ENCODE data around the gene BMF. TPM values are rescaled to one million over a fixed set of nuclear protein-coding genes. Genes with fewer than 3 reads are reported as not detected.

BMF gene
- total RNA-seq, 2 donors from 2014 or later: 8.8 to 19.0 TPM

- peak overlapping the region; percentile 55 to 62 for H3K27ac ChIP-seq
- peak; percentile 83 for DNase-seq (ENCODE audit: low spot score)
- TF ChIP-seq POLR2A (IDR thresholded peaks at IDR 0.05) (no peak), POLR2AphosphoS5 (IDR thresholded peaks at IDR 0.05) (peak; percentile 82)
- TF ChIP-seq, protein P1, sequence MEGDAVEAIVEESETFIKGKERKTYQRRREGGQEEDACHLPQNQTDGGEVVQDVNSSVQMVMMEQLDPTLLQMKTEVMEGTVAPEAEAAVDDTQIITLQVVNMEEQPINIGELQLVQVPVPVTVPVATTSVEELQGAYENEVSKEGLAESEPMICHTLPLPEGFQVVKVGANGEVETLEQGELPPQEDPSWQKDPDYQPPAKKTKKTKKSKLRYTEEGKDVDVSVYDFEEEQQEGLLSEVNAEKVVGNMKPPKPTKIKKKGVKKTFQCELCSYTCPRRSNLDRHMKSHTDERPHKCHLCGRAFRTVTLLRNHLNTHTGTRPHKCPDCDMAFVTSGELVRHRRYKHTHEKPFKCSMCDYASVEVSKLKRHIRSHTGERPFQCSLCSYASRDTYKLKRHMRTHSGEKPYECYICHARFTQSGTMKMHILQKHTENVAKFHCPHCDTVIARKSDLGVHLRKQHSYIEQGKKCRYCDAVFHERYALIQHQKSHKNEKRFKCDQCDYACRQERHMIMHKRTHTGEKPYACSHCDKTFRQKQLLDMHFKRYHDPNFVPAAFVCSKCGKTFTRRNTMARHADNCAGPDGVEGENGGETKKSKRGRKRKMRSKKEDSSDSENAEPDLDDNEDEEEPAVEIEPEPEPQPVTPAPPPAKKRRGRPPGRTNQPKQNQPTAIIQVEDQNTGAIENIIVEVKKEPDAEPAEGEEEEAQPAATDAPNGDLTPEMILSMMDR (IDR thresholded peaks at IDR 0.05): peak; percentile 70 to 96 (median 91)
- H3K27me3 ChIP-seq (replicated peaks; ENCODE audit: insufficient read depth): no peaks in the 10 kb centered on the region
- peaks cover 6% of the 10 kb centered on the region for H3K4me1 ChIP-seq (replicated peaks)
- no peaks in the 10 kb centered on the region for H3K36me3 ChIP-seq
- no peaks in the 10 kb centered on the region for H3K9me3 ChIP-seq
- 6% methylated on average over 21 of the region's 22 CpGs for WGBS
- H3K4me3 ChIP-seq: no peak overlapping the region
- intact Hi-C loops (cut with DNase I): loop anchor here (2.0 to 10.0 kb wide), 4 partner anchors 62 to 380 kb away; partner anchors contain the start of gene BMF
Measured at GRCh38 chr15:40044717-40045571, 63.7 kb downstream of the BMF start.

GRCh38 chr15:40043927-40044716 lies 64.6 kb downstream of the BMF start:
- Histone ChIP-seq H3K4me1 (replicated peaks) (peaks cover 6% of the 10 kb centered on the region), H3K4me3 (no peak overlapping the region), H3K36me3 (no peaks in the 10 kb centered on the region), H3K27me3 (replicated peaks; ENCODE audit: insufficient read depth) (no peaks in the 10 kb centered on the region), H3K27ac (peak overlapping the region; percentile 55 to 62), H3K9me3 (no peaks in the 10 kb centered on the region)
- TF ChIP-seq, protein P1 (IDR thresholded peaks at IDR 0.05): no peak
- TF ChIP-seq POLR2AphosphoS5 (IDR thresholded peaks at IDR 0.05) (no peak), POLR2A (IDR thresholded peaks at IDR 0.05) (no peak)
- peak; percentile 40 for DNase-seq (ENCODE audit: low spot score)
- WGBS: 72% methylated on average over 10 of the region's 10 CpGs
- intact Hi-C loops (cut with DNase I): loop anchor here (2.0 to 10.0 kb wide), 2 partner anchors 231 to 381 kb away; no protein-coding TSS in a partner anchor

DNA sequence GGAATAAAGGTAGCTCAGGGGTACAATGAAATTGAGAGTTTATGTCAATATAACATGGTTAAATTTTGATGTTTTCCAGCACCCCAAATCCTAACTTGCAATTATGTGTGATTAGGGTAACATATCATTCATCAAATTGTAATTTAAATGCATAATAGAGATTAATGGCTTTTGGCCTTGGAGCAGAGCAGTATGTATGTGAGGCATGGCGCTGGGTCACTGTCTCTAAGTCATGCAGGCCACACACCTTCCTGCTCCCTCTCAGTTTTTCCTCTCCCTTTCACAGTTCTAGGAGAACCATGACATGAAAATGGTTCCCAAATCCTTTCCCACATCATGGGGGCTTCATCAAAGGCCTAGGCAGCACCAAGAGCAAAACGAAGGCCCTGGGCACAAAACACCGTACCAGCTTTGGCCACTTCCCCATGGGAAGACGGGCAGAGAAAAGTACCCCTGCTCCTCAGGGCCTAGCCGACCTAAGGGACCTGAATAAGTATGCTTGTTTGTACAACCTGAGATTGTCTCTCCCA lies 65.8 kb downstream of the BMF start:
- intact Hi-C loops (cut with DNase I): loop anchor here (10.0 kb wide), 1 partner anchor 382 kb away; no protein-coding TSS in a partner anchor
- WGBS: 85% methylated on average over 5 of the region's 5 CpGs

GRCh38 chr15:40040770-40041169 lies 67.9 kb downstream of the BMF start:
- Histone ChIP-seq H3K9me3 (no peaks in the 10 kb centered on the region), H3K4me3 (no peak overlapping the region), H3K36me3 (peaks cover 0 to 4% of the 10 kb centered on the region in 2 donors), H3K27me3 (replicated peaks; ENCODE audit: insufficient read depth) (no peaks in the 10 kb centered on the region), H3K27ac (no peak overlapping the region), H3K4me1 (replicated peaks) (peaks cover 11% of the 10 kb centered on the region)
- 90% methylated on average over 3 of the region's 3 CpGs for WGBS
- TF ChIP-seq, protein P1 (IDR thresholded peaks at IDR 0.05): no peak
- no peak for TF ChIP-seq POLR2AphosphoS5 (IDR thresholded peaks at IDR 0.05)
- no peak for DNase-seq (ENCODE audit: low spot score)
- intact Hi-C loops (cut with DNase I): loop anchor here (10.0 kb wide), 1 partner anchor 384 kb away; no protein-coding TSS in a partner anchor

More for the DNA sequence above, 65.8 kb downstream of the BMF start:
- TF ChIP-seq POLR2AphosphoS5 (IDR thresholded peaks at IDR 0.05): no peak
- no peak for TF ChIP-seq POLR2A (IDR thresholded peaks at IDR 0.05)
- TF ChIP-seq, protein P1 (IDR thresholded peaks at IDR 0.05): no peak
- Histone ChIP-seq H3K4me1 (replicated peaks) (peaks cover 8% of the 10 kb centered on the region), H3K27me3 (replicated peaks; ENCODE audit: insufficient read depth) (no peaks in the 10 kb centered on the region), H3K27ac (no peak overlapping the region), H3K9me3 (no peaks in the 10 kb centered on the region), H3K36me3 (no peaks in the 10 kb centered on the region), H3K4me3 (no peak overlapping the region)
- DNase-seq (ENCODE audit: low spot score): no peak

Measured in prostate gland (tissue), 2 donors.